ACHN (cell line): ENCODE data around the gene ACER3.
"Not testable (repeated sequence)": the region's sequence is repeated elsewhere in the genome, so short reads cannot be mapped to it uniquely, and the experiment has no call there.

Source experiments
- DNase-seq: peaks from one replicate; pipeline ENCODE4 v3.0.0-alpha.2; 2015
- in situ Hi-C: cut with HindIII; loops from 2 replicates; pipeline ENCODE4 v1.10.0; 2017; ENCODE audit warnings: low sequenced_read_pairs, low pct_ligation_motif_present, low pct_unique_long_range_greater_than_20kb

ACER3 gene

GRCh38 chr11:76963417-76964168, 102.9 kb downstream of the ACER3 start:
- in situ Hi-C loops, DNase-seq: not testable (repeated sequence)

GRCh38 chr11:76972051-76972450, 111.3 kb downstream of the ACER3 start:
- in situ Hi-C loops, result no loop called here
- DNase-seq, result no peak

- in situ Hi-C loops, result no loop called here
- no peak for DNase-seq
Observed at GRCh38 chr11:76974179-76974891, 113.6 kb downstream of the ACER3 start.

GRCh38 chr11:76975513-76975912, 114.8 kb downstream of the ACER3 start:
- no peak for DNase-seq
- in situ Hi-C loops, result no loop called here

DNA sequence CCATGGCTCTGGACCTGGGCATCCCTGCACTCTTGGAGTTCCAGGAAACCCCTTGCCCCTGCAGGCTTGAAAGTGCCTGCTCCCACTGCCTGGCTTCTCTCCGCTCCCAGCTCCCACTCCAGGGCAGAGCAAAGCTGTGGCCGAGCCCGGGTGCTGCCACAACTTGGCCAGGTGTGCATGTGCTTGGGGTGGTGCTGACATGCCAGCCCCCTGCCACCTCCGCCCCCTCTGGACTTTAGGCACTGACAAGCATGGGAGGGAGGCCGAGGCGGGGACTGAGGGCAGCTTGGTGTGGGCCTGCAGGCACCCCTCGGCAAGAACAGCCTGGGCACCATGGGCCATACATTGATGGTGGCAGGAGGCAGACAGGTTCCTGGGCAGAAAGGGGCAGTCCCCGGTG, 117.1 kb downstream of the ACER3 start:
- no peak for DNase-seq
- in situ Hi-C loops, result no loop called here

GRCh38 chr11:76978239-76978638, 117.5 kb downstream of the ACER3 start:
- in situ Hi-C loops, result no loop called here
- DNase-seq, result no peak

GRCh38 chr11:76978818-76979217, 118.1 kb downstream of the ACER3 start:
- in situ Hi-C loops, result no loop called here
- DNase-seq, result no peak

DNA sequence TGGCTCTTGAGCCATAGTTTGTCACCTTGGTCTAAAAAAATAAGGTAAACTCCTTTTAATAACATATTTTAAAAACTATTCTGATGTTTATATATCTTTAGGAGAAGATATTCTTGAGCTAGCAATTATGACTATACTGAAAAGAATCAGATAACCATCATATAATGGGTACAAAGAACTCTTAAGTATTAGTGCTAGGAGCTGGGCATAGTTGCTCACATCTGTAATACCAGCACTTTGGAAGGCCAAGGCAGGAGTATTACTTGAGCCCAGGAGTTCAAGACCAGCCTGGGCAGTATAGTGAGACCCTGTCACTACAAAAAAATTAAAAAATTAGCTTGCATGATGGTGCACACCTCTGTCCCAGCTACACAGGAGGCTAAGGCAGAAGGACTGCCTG, 119.5 kb downstream of the ACER3 start:
- DNase-seq, result no peak
- in situ Hi-C loops, result no loop called here

- DNase-seq, result no peak
- in situ Hi-C loops, result no loop called here
Observed at GRCh38 chr11:76984743-76985142, 124.0 kb downstream of the ACER3 start.

GRCh38 chr11:76987203-76987602, 126.5 kb downstream of the ACER3 start:
- in situ Hi-C loops, result no loop called here

GRCh38 chr11:76990628-76991027, 129.9 kb downstream of the ACER3 start:
- in situ Hi-C loops, result no loop called here
- DNase-seq, result no peak

More at GRCh38 chr11:76987203-76987602, 126.5 kb downstream of the ACER3 start:
- DNase-seq, result no peak

- in situ Hi-C loops, result no loop called here
- no peak for DNase-seq
Observed at GRCh38 chr11:76995081-76995576, 134.4 kb downstream of the ACER3 start.

- in situ Hi-C loops, result no loop called here
Observed at GRCh38 chr11:76997512-76997911, 136.8 kb downstream of the ACER3 start.

GRCh38 chr11:76999597-76999996, 138.9 kb downstream of the ACER3 start:
- DNase-seq, result no peak

More at GRCh38 chr11:76997512-76997911, 136.8 kb downstream of the ACER3 start:
- DNase-seq, result no peak

DNA sequence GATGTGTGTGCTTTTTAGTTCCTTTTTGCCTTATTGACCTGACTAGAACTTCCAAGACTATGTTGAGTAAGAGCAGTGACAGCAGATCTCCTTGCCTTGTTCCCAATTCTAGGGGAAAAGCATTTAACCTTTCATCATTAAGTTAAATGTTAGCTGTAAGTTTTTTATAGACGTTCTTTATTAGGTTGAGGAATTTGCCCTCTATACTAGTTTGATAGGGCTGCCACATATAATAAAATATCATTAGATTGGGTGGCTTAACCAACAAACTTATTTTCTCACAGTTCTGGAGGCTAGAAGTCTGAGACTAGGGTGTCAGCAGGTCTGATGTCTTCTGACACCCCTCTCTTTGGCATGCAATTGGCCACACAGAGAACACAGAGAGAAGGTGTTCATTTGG, 140.9 kb downstream of the ACER3 start:
- in situ Hi-C loops, result no loop called here
- DNase-seq, result no peak

More at GRCh38 chr11:76999597-76999996, 138.9 kb downstream of the ACER3 start:
- in situ Hi-C loops, result no loop called here

DNA sequence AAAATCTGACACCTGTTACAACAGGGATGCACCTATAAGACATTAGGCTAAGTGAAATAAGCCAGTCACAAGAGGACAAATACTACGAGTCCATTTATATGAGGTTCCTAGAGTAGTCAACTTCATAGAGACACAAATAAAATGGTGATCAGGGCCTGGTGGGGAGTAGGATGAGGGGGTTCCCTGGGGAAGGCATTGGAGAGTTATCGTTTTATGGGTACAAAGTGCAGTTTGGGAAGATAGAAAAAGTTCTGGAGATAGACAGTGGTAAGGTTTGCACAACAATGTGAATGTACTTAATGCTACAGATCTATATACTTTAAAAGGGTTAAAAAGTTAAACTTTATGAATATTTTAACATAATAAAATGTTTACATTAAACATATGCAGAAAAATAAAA, 142.1 kb downstream of the ACER3 start:
- in situ Hi-C loops, result no loop called here
- DNase-seq, result no peak

DNA sequence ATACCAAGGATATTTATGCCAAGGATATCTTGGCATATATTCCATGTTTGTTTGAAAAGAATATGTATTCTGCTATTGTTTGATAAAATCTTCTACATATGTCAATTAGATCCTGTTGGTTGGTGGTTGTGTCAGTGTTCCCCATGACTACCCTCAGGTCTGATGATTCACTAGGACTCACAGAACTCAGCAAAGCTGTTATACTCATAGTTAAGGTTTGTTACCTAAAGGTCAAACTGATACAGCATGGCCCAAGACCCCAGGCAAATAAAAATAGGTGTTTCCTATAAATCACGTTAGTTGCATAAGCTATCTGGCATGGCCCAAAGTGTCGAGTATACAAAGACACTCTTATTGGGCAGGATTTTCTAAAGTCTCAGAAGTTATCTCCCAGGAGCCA, 143.2 kb downstream of the ACER3 start:
- in situ Hi-C loops, result no loop called here
- peak; percentile 4 for DNase-seq

- in situ Hi-C loops, result no loop called here
- DNase-seq, result no peak
Observed at GRCh38 chr11:77009533-77010160, 148.9 kb downstream of the ACER3 start.

DNA sequence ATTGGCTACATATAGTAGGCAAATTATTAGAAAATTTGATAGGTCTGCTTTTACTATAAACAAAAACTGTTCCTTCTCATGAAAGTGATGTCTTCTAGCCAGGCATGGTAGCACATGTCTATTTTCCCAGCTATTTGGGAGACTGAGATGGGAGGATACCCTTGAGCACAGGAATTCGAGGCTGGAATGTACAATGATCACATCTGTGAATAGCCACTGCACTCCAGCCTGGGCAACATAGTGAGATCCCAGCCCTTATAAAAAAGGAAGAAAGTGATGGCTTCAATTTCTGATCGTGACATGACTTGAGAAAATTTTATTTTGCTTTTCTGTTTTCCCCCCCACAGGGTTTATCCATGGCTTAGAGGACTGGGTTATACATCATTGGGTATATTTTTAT, 154.0 kb downstream of the ACER3 start:
- in situ Hi-C loops, result no loop called here
- no peak for DNase-seq
